CD4-positive, alpha-beta T cell treated with Interleukin-15 for 1 hour (primary cell): ENCODE measurements around the gene USP10.
"Not testable (repeated sequence)": the region's sequence is repeated elsewhere in the genome, so short reads cannot be mapped to it uniquely, and the experiment has no call there.

Source experiments
- DNase-seq: peaks from one replicate; pipeline ENCODE4 v3.0.0-alpha.2; 2020

USP10 gene

GRCh38 chr16:84675423-84675822, 24.4 kb upstream of the USP10 start:
- DNase-seq: no peak

GRCh38 chr16:84675884-84676283, 23.9 kb upstream of the USP10 start:
- no peak for DNase-seq

GRCh38 chr16:84677017-84677803, 22.6 kb upstream of the USP10 start:
- no peak for DNase-seq

GRCh38 chr16:84677849-84678248, 22.0 kb upstream of the USP10 start:
- no peak for DNase-seq

- DNase-seq: no peak
These were observed 21.3 kb upstream of the USP10 start for GRCh38 chr16:84678541-84678940.

GRCh38 chr16:84680165-84680842, 19.5 kb upstream of the USP10 start:
- no peak for DNase-seq

GRCh38 chr16:84680843-84681629, 18.8 kb upstream of the USP10 start:
- DNase-seq: no peak

GRCh38 chr16:84683691-84684591, 15.9 kb upstream of the USP10 start:
- DNase-seq: no peak

- DNase-seq: no peak
These were observed 15.2 kb upstream of the USP10 start for GRCh38 chr16:84684592-84684965.

- no peak for DNase-seq
These were observed 14.6 kb upstream of the USP10 start for GRCh38 chr16:84685210-84685609.

- no peak for DNase-seq
These were observed 13.0 kb upstream of the USP10 start for GRCh38 chr16:84686707-84687298.

GRCh38 chr16:84687715-84688114, 12.1 kb upstream of the USP10 start:
- peak; percentile 23 for DNase-seq

GRCh38 chr16:84688163-84688562, 11.6 kb upstream of the USP10 start:
- DNase-seq: not testable (repeated sequence)

- no peak for DNase-seq
These were observed 10.7 kb upstream of the USP10 start for GRCh38 chr16:84689111-84689510.

GRCh38 chr16:84690088-84690819, 9.5 kb upstream of the USP10 start:
- no peak for DNase-seq

- no peak for DNase-seq
These were observed 7.2 kb upstream of the USP10 start for GRCh38 chr16:84692451-84693214.

- not testable (repeated sequence) for DNase-seq
These were observed 5.9 kb upstream of the USP10 start for GRCh38 chr16:84693869-84694268.

GRCh38 chr16:84694980-84695379, 4.8 kb upstream of the USP10 start:
- no peak for DNase-seq

- no peak for DNase-seq
These were observed 571 bp upstream of the USP10 start for GRCh38 chr16:84699147-84699711.
